Measurements from ENCODE around the gene SLC27A4. TPM values are rescaled to one million over a fixed set of nuclear protein-coding genes. Genes with fewer than 3 reads are reported as not detected.

SLC27A4 gene
- total RNA-seq, 1 experiment from 2014 or later, result 17.0 TPM

GRCh38 chr9:128394379-128395168 is 54.2 kb downstream of the SLC27A4 start:
- Histone ChIP-seq H2BK12ac (ENCODE audit: insufficient read length, low read depth, low read length) (no peak overlapping the region), H3K4ac (ENCODE audit: low read depth, low read length) (no peak overlapping the region), H3K4me1 (ENCODE audit: insufficient read depth, low read length) (no peaks in the 10 kb centered on the region), H4K91ac (ENCODE audit: insufficient read length, low read depth, low read length) (no peak overlapping the region), H2BK15ac (ENCODE audit: low read depth, low read length) (no peak overlapping the region), H3K9me3 (ENCODE audit: control insufficient read depth, low read depth, low read length) (no peaks in the 10 kb centered on the region), H3K4me2 (ENCODE audit: insufficient read depth, insufficient read length, low read length) (no peak overlapping the region), H3K18ac (ENCODE audit: insufficient read length, low read depth, low read length) (no peak overlapping the region), H3K56ac (ENCODE audit: insufficient read length, low read depth, low read length) (no peak overlapping the region), H3K27me3 (ENCODE audit: insufficient read depth, low read length) (peaks cover 84% of the 10 kb centered on the region), H3K14ac (ENCODE audit: insufficient read depth, low read length) (no peak overlapping the region), H4K5ac (ENCODE audit: insufficient read length, low read depth, low read length) (no peak overlapping the region), H2AFZ (ENCODE audit: low read length) (no peak overlapping the region), H2AK5ac (ENCODE audit: insufficient read length, low read length) (no peak overlapping the region), H2BK120ac (ENCODE audit: low read depth, low read length, poor library complexity, severe bottlenecking) (no peak overlapping the region), H2BK5ac (ENCODE audit: insufficient read length, low read length) (no peak overlapping the region), H3K9ac (ENCODE audit: extremely low read depth, insufficient read length, low read length) (no peak overlapping the region), H3K23ac (ENCODE audit: insufficient read length, low read depth, low read length) (no peak overlapping the region), H3K79me2 (ENCODE audit: insufficient read depth, low read length) (no peaks in the 10 kb centered on the region), H3K23me2 (ENCODE audit: insufficient read length, low read depth, low read length, poor library complexity, severe bottlenecking) (peaks cover 6% of the 10 kb centered on the region), H3K79me1 (ENCODE audit: insufficient read depth, low read depth, low read length, poor library complexity, severe bottlenecking) (no peaks in the 10 kb centered on the region), H3K27ac (ENCODE audit: insufficient read length, low read depth, low read length) (no peak overlapping the region), H2BK20ac (ENCODE audit: low read depth, low read length, poor library complexity, severe bottlenecking) (no peak overlapping the region), H3T11ph (ENCODE audit: low read length) (no peak overlapping the region), H4K20me1 (ENCODE audit: control insufficient read depth, insufficient read depth, insufficient read length) (no peaks in the 10 kb centered on the region), H4K8ac (replicated peaks; ENCODE audit: insufficient read length, low read depth, low read length) (no peak overlapping the region)
- peak overlapping the region; percentile 8 to 64; a peak in 4 of 5 replicates for H3K4me3 Mint-ChIP-seq
- no CpG with 5 or more reads among the region's 9 CpGs for WGBS (ENCODE audit: extremely low coverage, insufficient read length, low lambda C conversion rate)
- peaks cover 3% of the 10 kb centered on the region in 2 experiments; a peak in 2 of 5 replicates for H3K9me3 Mint-ChIP-seq
- H3K36me3 Mint-ChIP-seq (ENCODE audit: insufficient read depth in 1 of 3, low read depth in 3 of 3), result peaks cover 0 to 7% (median 6%) of the 10 kb centered on the region in 3 experiments; a peak in 5 of 7 replicates
- no peak for TF ChIP-seq CTCF (conservative IDR thresholded peaks at IDR 0.05)
- peaks cover 97% of the 10 kb centered on the region for H3K27me3 Mint-ChIP-seq (ENCODE audit: low read depth)
- no peak overlapping the region for H3K27ac Mint-ChIP-seq
- DNase-seq, result no peak
- peaks cover 30 to 52% of the 10 kb centered on the region in 2 experiments for H3K4me1 Mint-ChIP-seq

Measured in H9 (cell line).